OCI-LY7 (cell line): ENCODE data around the gene MACIR. TPM values are rescaled to one million over a fixed set of nuclear protein-coding genes. Genes with fewer than 3 reads are reported as not detected.

Source experiments
- BruUV-seq: library from RNA; stranded (reverse); fragments of 400-500 nt; replicated peaks from 2 replicates; lab custom pipeline; 2021; lab: Mats Ljungman, UMichigan
- CTCF ChIA-PET: fragments of 300-600 bp; sonication (Branson Sonifier 250); formaldehyde crosslinking; loops from one replicate; lab custom pipeline; 2022; ENCODE audit warnings: antibody characterized with exemption; ENCODE audit not compliant: unreplicated experiment; lab: Charles Lee
- POLR2A ChIA-PET: fragments of 300-600 bp; sonication (Branson Sonifier 250); formaldehyde crosslinking; loops from one replicate; lab custom pipeline; 2022; ENCODE audit warnings: antibody characterized with exemption; lab: Charles Lee
- DNase-seq: peaks from one replicate; pipeline ENCODE4 v3.0.0-alpha.2; 2015; ENCODE audit warnings: low spot score
- H2AFZ ChIP-seq: fragments of 200-600 bp; sonication (generic), shearing (Covaris generic); 2 replicates; pipeline ENCODE4 v1.6.1; 2014; ENCODE audit warnings: mild to moderate bottlenecking, antibody characterized with exemption, low read length, moderate library complexity
- H3K27ac ChIP-seq: fragments of 200-600 bp; sonication (generic); 2 replicates; pipeline ENCODE4 v1.5.1; 2014; ENCODE audit warnings: mixed run types, low read depth, mild to moderate bottlenecking, moderate library complexity, low read length, inconsistent platforms; ENCODE audit not compliant: poor library complexity, severe bottlenecking
- H3K36me3 ChIP-seq: fragments of 200-600 bp; sonication (generic); 2 replicates; pipeline ENCODE4 v1.6.1; 2014; ENCODE audit warnings: mild to moderate bottlenecking, antibody characterized with exemption, low read length, moderate library complexity, mixed read lengths; ENCODE audit not compliant: insufficient read depth
- H3K4me1 ChIP-seq: fragments of 200-600 bp; sonication (generic); 2 replicates; pipeline ENCODE4 v1.5.1; 2014; ENCODE audit warnings: mild to moderate bottlenecking, low read length; ENCODE audit not compliant: insufficient read depth, poor library complexity, severe bottlenecking
- H3K4me2 ChIP-seq: fragments of 200-600 bp; sonication (generic); 2 replicates; pipeline ENCODE4 v1.6.1; 2014; ENCODE audit warnings: mild to moderate bottlenecking, low read length
- H3K4me3 ChIP-seq: fragments of 200-600 bp; sonication (generic); 2 replicates; pipeline ENCODE4 v1.5.1; 2014; ENCODE audit warnings: mild to moderate bottlenecking, low read depth, low read length; ENCODE audit not compliant: poor library complexity, severe bottlenecking
- H3K79me2 ChIP-seq: fragments of 200-600 bp; sonication (generic); 2 replicates; pipeline ENCODE4 v1.6.1; 2016; ENCODE audit warnings: low read depth, mild to moderate bottlenecking, low read length, moderate library complexity, mixed read lengths; ENCODE audit not compliant: insufficient read depth
- H3K9me2 ChIP-seq: fragments of 200-600 bp; sonication (generic); 2 replicates; pipeline ENCODE4 v1.6.1; 2016; ENCODE audit warnings: mild to moderate bottlenecking, low read length, mixed read lengths; ENCODE audit not compliant: insufficient read depth
- H3K9me3 ChIP-seq: fragments of 200-600 bp; sonication (generic); 2 replicates; pipeline ENCODE4 v1.6.1; 2014; ENCODE audit warnings: mild to moderate bottlenecking, mixed run types, low read length, mixed read lengths
- H4K20me1 ChIP-seq: fragments of 200-600 bp; sonication (generic); 2 replicates; pipeline ENCODE4 v1.6.1; 2014; ENCODE audit warnings: mild to moderate bottlenecking, antibody characterized with exemption, low read length, moderate library complexity, mixed read lengths; ENCODE audit not compliant: insufficient read depth
- CTCF ChIP-seq: fragments of 200-600 bp; sonication (generic); conservative IDR thresholded peaks from 2 replicates; pipeline ENCODE4 v1.5.1; 2014; ENCODE audit warnings: mild to moderate bottlenecking, antibody characterized with exemption, low read length, moderate library complexity, mixed read lengths
- EZH2phosphoT487 ChIP-seq: fragments of 200-600 bp; sonication (generic); IDR thresholded peaks from 2 replicates; pipeline ENCODE4 v1.6.1; 2018; ENCODE audit warnings: low read depth, borderline replicate concordance, mild to moderate bottlenecking, mixed run types, antibody characterized with exemption, low read length, moderate library complexity, mixed read lengths
- intact Hi-C: fragments of 100-400 bp; cut with micrococcal nuclease; formaldehyde crosslinking; loops from one replicate; pipeline ENCODE4 v1.10.0; 2022; ENCODE audit not compliant: unreplicated experiment
- total RNA-seq, 2 experiments: library from RNA; depleted of rRNA in 1 of 2; stranded (reverse); fragments of >200 nt in 1 of 2; shearing (Covaris generic) in 1 of 2; gene quantifications; 2 replicates each; pipeline ENCODE4 v1.2.3, GENCODE V29; 2014 to 2022

Gene MACIR
- total RNA-seq, 2 experiments from 2014 or later = 10.9 to 11.7 TPM

DNA sequence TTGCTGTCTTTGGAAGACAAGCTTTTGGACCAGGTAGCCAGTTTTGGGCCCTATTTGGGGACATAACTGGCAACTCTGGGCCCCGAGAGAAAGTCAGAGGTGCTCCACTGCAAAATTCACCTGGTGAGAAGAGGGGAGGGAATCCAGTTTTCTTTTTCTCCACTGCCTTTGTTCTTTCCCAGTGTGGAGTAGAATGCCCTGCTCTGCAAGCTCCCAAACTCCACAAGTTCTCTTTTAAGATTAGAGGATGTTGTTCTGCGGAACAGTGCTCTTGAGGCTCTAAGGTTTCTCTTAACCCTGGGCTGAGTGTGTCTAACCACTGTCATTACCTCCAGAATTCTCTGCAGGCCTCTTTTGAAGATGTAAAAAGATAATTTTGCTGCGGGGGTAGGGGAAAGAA lies 25.3 kb downstream of the MACIR start:
- Histone ChIP-seq H2AFZ (no peak overlapping the region), H3K9me3 (no peaks in the 10 kb centered on the region), H3K4me1 (no peaks in the 10 kb centered on the region), H3K4me2 (no peak overlapping the region), H3K9me2 (no peaks in the 10 kb centered on the region), H3K27ac (no peak overlapping the region), H3K36me3 (0 out of 2 replicates have a peak, but pooled peaks cover 5% of the 10 kb centered on the region), H3K79me2 (no peaks in the 10 kb centered on the region), H4K20me1 (no peaks in the 10 kb centered on the region), H3K4me3 (no peak overlapping the region)
- TF ChIP-seq CTCF = no peak
- TF ChIP-seq EZH2phosphoT487 = no peak
- POLR2A ChIA-PET = interaction anchor here (0.6 to 0.8 kb wide), 5 partner anchors 50 to 1729 kb away, joined by 3 to 4 read pairs (median 4); no protein-coding TSS in a partner anchor
- BruUV-seq = no TSS peak
- DNase-seq = no peak
- CTCF ChIA-PET = no interaction called here
- intact Hi-C loops = no loop called here

GRCh38 chr5:103286622-103287021 lies 28.1 kb downstream of the MACIR start:
- no peaks in the 10 kb centered on the region for H3K79me2 ChIP-seq
- H3K36me3 ChIP-seq = no peaks in the 10 kb centered on the region
- H3K4me1 ChIP-seq = no peaks in the 10 kb centered on the region
- no peak for DNase-seq
- H3K4me3 ChIP-seq = no peak overlapping the region
- no peaks in the 10 kb centered on the region for H3K9me3 ChIP-seq
- POLR2A ChIA-PET = interaction anchor here (0.6 to 1.1 kb wide), 2 partner anchors 12 to 158 kb away, joined by 4 read pairs; no protein-coding TSS in a partner anchor
- intact Hi-C loops = no loop called here
- no peak overlapping the region for H3K4me2 ChIP-seq
- H4K20me1 ChIP-seq = no peaks in the 10 kb centered on the region
- H3K27ac ChIP-seq = no peak overlapping the region
- CTCF ChIA-PET = no interaction called here
- no peaks in the 10 kb centered on the region for H3K9me2 ChIP-seq
- TF ChIP-seq CTCF (no peak), EZH2phosphoT487 (no peak)
- H2AFZ ChIP-seq = no peak overlapping the region
- BruUV-seq = no TSS peak

GRCh38 chr5:103289024-103289423 lies 30.5 kb downstream of the MACIR start:
- POLR2A ChIA-PET = no interaction called here
- H3K9me3 ChIP-seq = no peaks in the 10 kb centered on the region
- no peak for TF ChIP-seq CTCF
- no peak for TF ChIP-seq EZH2phosphoT487
- H3K4me3 ChIP-seq = no peak overlapping the region
- no peak overlapping the region for H3K27ac ChIP-seq
- H3K4me2 ChIP-seq = no peak overlapping the region
- intact Hi-C loops = no loop called here
- H4K20me1 ChIP-seq = no peaks in the 10 kb centered on the region
- no peaks in the 10 kb centered on the region for H3K4me1 ChIP-seq
- DNase-seq = no peak
- BruUV-seq = no TSS peak
- CTCF ChIA-PET = no interaction called here
- H3K9me2 ChIP-seq = no peaks in the 10 kb centered on the region
- no peaks in the 10 kb centered on the region for H3K36me3 ChIP-seq
- H2AFZ ChIP-seq = no peak overlapping the region
- no peaks in the 10 kb centered on the region for H3K79me2 ChIP-seq
